Endothelial cell of umbilical vein (primary cell): Measurements from ENCODE around the gene LSMEM2. TPM values are rescaled to one million over a fixed set of nuclear protein-coding genes. Genes with fewer than 3 reads are reported as not detected.

Experiments used
- Bru-seq: library from RNA; stranded (reverse); fragments of 400-500 nt; gene quantifications from one replicate; lab custom pipeline; 2021; lab: Mats Ljungman, UMichigan
- BruChase-seq, 2 experiments: library from RNA; stranded (reverse); fragments of 400-500 nt; gene quantifications; one replicate each; lab custom pipeline; 2021; lab: Mats Ljungman, UMichigan
- BruUV-seq: library from RNA; stranded (reverse); fragments of 400-500 nt; replicated peaks from 2 replicates; lab custom pipeline; 2021; lab: Mats Ljungman, UMichigan
- CTCF ChIA-PET: fragments of 300-600, 350-600 bp; sonication (Branson Sonifier 250); formaldehyde crosslinking; loops from one replicate; lab custom pipeline; 2021; ENCODE audit warnings: antibody characterized with exemption, inconsistent platforms; lab: Charles Lee
- POLR2A ChIA-PET: fragments of 300-600, 350-600 bp; sonication (Branson Sonifier 250); formaldehyde crosslinking; loops from one replicate; lab custom pipeline; 2021; ENCODE audit warnings: antibody characterized with exemption, inconsistent platforms; lab: Charles Lee
- DNase-seq: peaks from one replicate; pipeline ENCODE4 v3.0.0-alpha.2; 2011; ENCODE audit warnings: low read depth, low spot score
- FAIRE-seq: peaks from 2 replicates; lab custom pipeline; 2011; peaks lifted over from hg19 to GRCh38; lab: Jason Lieb, UNC
- H2AFZ ChIP-seq: 2 replicates; pipeline ENCODE4 v1.6.0; 2012; ENCODE audit warnings: low read depth, low read length, control low read depth, inconsistent platforms
- H3K27ac ChIP-seq: 2 replicates; pipeline ENCODE4 v1.5.1; 2011; ENCODE audit warnings: low read depth, mild to moderate bottlenecking, control low read depth, low read length, moderate library complexity; ENCODE audit not compliant: insufficient read depth
- H3K27me3 ChIP-seq, 2 experiments: 2 replicates each; pipeline versions ENCODE4 v1.6.0 to v1.6.1; 2011; ENCODE audit warnings: low read length in 2 of 2, mixed read lengths in 1 of 2; ENCODE audit not compliant: control insufficient read depth in 2 of 2, insufficient read depth in 2 of 2
- H3K36me3 ChIP-seq, 2 experiments: 2 replicates in 1 of 2; 3 replicates in 1 of 2; pipeline ENCODE4 v1.5.1; 2011; ENCODE audit warnings: low read length in 2 of 2, mild to moderate bottlenecking in 1 of 2, moderate library complexity in 1 of 2; ENCODE audit not compliant: control insufficient read depth in 2 of 2, insufficient read depth in 2 of 2; ENCODE audit errors: extremely low read depth in 1 of 2
- H3K4me1 ChIP-seq: 3 replicates; pipeline ENCODE4 v1.5.1; 2011; ENCODE audit warnings: mild to moderate bottlenecking, low read length; ENCODE audit not compliant: control insufficient read depth, insufficient read depth; ENCODE audit errors: extremely low read depth
- H3K4me2 ChIP-seq: 2 replicates; pipeline ENCODE4 v1.6.1; 2011; ENCODE audit warnings: low read length, control low read depth, mixed read lengths; ENCODE audit not compliant: insufficient read depth
- H3K4me3 ChIP-seq, 3 experiments: fragments of 200-600 bp in 1 of 3; sonication (generic), shearing (Covaris generic) in 1 of 3; replicated peaks in 1 of 3; 2 replicates each; pipeline ENCODE4 v1.5.1; 2011 to 2016; ENCODE audit warnings: control low read depth in 3 of 3, low read length in 3 of 3, mild to moderate bottlenecking in 2 of 3, inconsistent platforms in 1 of 3, low read depth in 1 of 3, moderate library complexity in 1 of 3; ENCODE audit not compliant: insufficient read depth in 1 of 3
- H3K79me2 ChIP-seq: 2 replicates; pipeline ENCODE4 v1.6.0; 2012; ENCODE audit warnings: low read length, inconsistent platforms; ENCODE audit not compliant: control insufficient read depth, insufficient read depth
- H3K9ac ChIP-seq: replicated peaks from 2 replicates; pipeline ENCODE3; 2011; ENCODE audit warnings: low read length, control low read depth; ENCODE audit not compliant: insufficient read depth; ENCODE audit errors: extremely low read depth
- H3K9me1 ChIP-seq: replicated peaks from 3 replicates; pipeline ENCODE4 v1.6.0; 2011; ENCODE audit warnings: mild to moderate bottlenecking, low read length; ENCODE audit not compliant: control insufficient read depth, insufficient read depth; ENCODE audit errors: extremely low read depth
- H3K9me3 ChIP-seq: replicated peaks from 2 replicates; pipeline ENCODE4 v1.5.1; 2012; ENCODE audit warnings: low read length, inconsistent platforms; ENCODE audit not compliant: control insufficient read depth, insufficient read depth
- H4K20me1 ChIP-seq: replicated peaks from 2 replicates; pipeline ENCODE3; 2011; ENCODE audit warnings: mild to moderate bottlenecking, low read length; ENCODE audit not compliant: control insufficient read depth, insufficient read depth; ENCODE audit errors: extremely low read depth
- CTCF ChIP-seq, 2 donors: IDR thresholded peaks; 1 replicate in 1 of 2; 2 replicates in 1 of 2; pipeline ENCODE4 v1.5.1; 2011; ENCODE audit warnings: low read length in 2 of 2, mild to moderate bottlenecking in 2 of 2, moderate library complexity in 2 of 2, control low read depth in 1 of 2, inconsistent platforms in 1 of 2, low read depth in 1 of 2; ENCODE audit not compliant: insufficient read depth in 1 of 2; ENCODE audit errors: extremely low read depth in 1 of 2
- EZH2 ChIP-seq: IDR thresholded peaks from 2 replicates; pipeline ENCODE4 v1.6.1; 2012; ENCODE audit warnings: borderline replicate concordance, low read depth, mild to moderate bottlenecking, moderate library complexity, low read length, inconsistent platforms; ENCODE audit not compliant: severe bottlenecking
- FOS ChIP-seq: IDR thresholded peaks from 2 replicates; pipeline ENCODE4 v1.6.1; 2011; ENCODE audit warnings: mild to moderate bottlenecking, low read length, moderate library complexity, borderline replicate concordance; ENCODE audit not compliant: insufficient read depth
- GATA2 ChIP-seq: IDR thresholded peaks from 2 replicates; pipeline ENCODE4 v1.7.0; 2011; ENCODE audit warnings: low read depth, mild to moderate bottlenecking, moderate library complexity, mixed read lengths, low read length; ENCODE audit not compliant: insufficient read length, insufficient read depth
- JUN ChIP-seq: IDR thresholded peaks from 2 replicates; pipeline ENCODE4 v1.6.1; 2011; ENCODE audit warnings: borderline replicate concordance, low read depth; ENCODE audit not compliant: insufficient read length, insufficient read depth
- MAX ChIP-seq: IDR thresholded peaks from 2 replicates; pipeline ENCODE4 v1.6.1; 2011; ENCODE audit not compliant: insufficient read depth, insufficient read length
- MYC ChIP-seq: IDR thresholded peaks from one replicate; pipeline ENCODE4 v1.6.1; 2011; ENCODE audit warnings: mild to moderate bottlenecking, low read depth, low read length
- POLR2A ChIP-seq: IDR thresholded peaks from 2 replicates; pipeline ENCODE4 v1.6.1; 2012; ENCODE audit warnings: low read depth, mild to moderate bottlenecking, control low read depth, low read length
- POLR2AphosphoS5 ChIP-seq: IDR thresholded peaks from 2 replicates; pipeline ENCODE4 v1.6.1; 2012; ENCODE audit warnings: low read depth, mild to moderate bottlenecking, control low read depth, low read length, moderate library complexity; ENCODE audit not compliant: insufficient read depth
- dilution Hi-C: fragments of 300-500 bp; cut with MboI; formaldehyde crosslinking; loops from one replicate; pipeline ENCODE4 v1.15.0; 2019; ENCODE audit warnings: low sequenced_read_pairs; ENCODE audit not compliant: extremely low pct_ligation_motif_present
- intact Hi-C: fragments of 100-400 bp; cut with micrococcal nuclease; formaldehyde crosslinking; loops from one replicate; pipeline ENCODE4 v1.10.0; 2022
- long read RNA-seq: library from polyadenylated mRNA; stranded (forward); transcript quantifications from one replicate; pipeline ENCODE4 v2.0.0, GENCODE V29; 2021
- polyA minus RNA-seq, 3 experiments: library from RNA; depleted of rRNA, polyadenylated mRNA; stranded (reverse); fragments of >200 nt; gene quantifications; 1 replicate in 1 of 3; 2 replicates in 2 of 3; pipeline ENCODE4 v1.2.3, GENCODE V29; 2011
- polyA plus RNA-seq, 4 experiments: library from polyadenylated mRNA; depleted of rRNA in 3 of 4; stranded (reverse) in 3 of 4; unstranded in 1 of 4; fragments of >200 nt; gene quantifications; 2 replicates each; pipeline versions ENCODE4 v1.2.1 to v1.2.3, GENCODE V29; 2011 to 2012; ENCODE audit warnings: missing spikeins in 1 of 4
- total RNA-seq: library from RNA; stranded (reverse); gene quantifications from 2 replicates; pipeline ENCODE4 v1.2.3, GENCODE V29; 2021

LSMEM2 gene
- total RNA-seq = not detected in 2 replicates
- not detected in 2 replicates for polyA plus RNA-seq
- not detected in 2 replicates for polyA plus RNA-seq (2011; cell fraction: cytosol; rRNA removed)
- polyA plus RNA-seq (2011; cell fraction: nucleus; rRNA removed) = not detected in 2 replicates
- polyA plus RNA-seq (2012) = not detected in 2 replicates
- not detected in 2 replicates for polyA minus RNA-seq
- not detected for polyA minus RNA-seq (2011; cell fraction: cytosol; rRNA and poly(A)+ RNA removed)
- not detected in 2 replicates for polyA minus RNA-seq (2011; cell fraction: nucleus; rRNA and poly(A)+ RNA removed)
- Bru-seq, nascent RNA = not detected
- percentile 39 among the genes with signal in this experiment for BruChase-seq, experiment 1, labeled RNA remaining after a 6-hour chase
- BruChase-seq, experiment 2, labeled RNA remaining after a 2-hour chase = not detected
- long read RNA-seq, partial matches to known transcripts = 0 of 2 reads
- long read RNA-seq, other reads (novel, unspliced or antisense) = 2 of 2 reads

GRCh38 chr3:50278880-50279224 lies at the start of gene LSMEM2:
LSMEM2 (plus strand) TSS chr3:50279087; CDS start chr3:50279114, 27 bp downstream.
- DNase-seq = no peak
- Histone ChIP-seq H3K9me1 (no peaks in the 10 kb centered on the region), H3K79me2 (no peaks in the 10 kb centered on the region), H3K4me2 (no peak within 1 kb of the TSS), H3K4me3 (no peak within 1 kb of the TSS), H2AFZ (no peak within 1 kb of the TSS), H3K27ac (no peak within 1 kb of the TSS), H3K27me3 (peaks cover 18 to 21% of the 10 kb centered on the region in 2 experiments), H3K9me3 (no peaks in the 10 kb centered on the region), H3K36me3 (no peaks in the 10 kb centered on the region), H4K20me1 (no peaks in the 10 kb centered on the region), H3K9ac (no peak within 1 kb of the TSS), H3K4me1 (no peaks in the 10 kb centered on the region)
- intact Hi-C loops (no loop called here), dilution Hi-C loops (no loop called here)
- BruUV-seq = no TSS peak
- POLR2A ChIA-PET = no interaction called here
- FAIRE-seq = no peak
- TF ChIP-seq JUN (no peak), POLR2A (no peak), MAX (no peak), CTCF (IDR thresholded peaks at IDR 0.05; ENCODE audit: extremely low read depth in 1 of 2, insufficient read depth in 1 of 2, low read depth in 1 of 2, low read length in 2 of 2) (no peak), POLR2AphosphoS5 (no peak), FOS (no peak), GATA2 (no peak), MYC (no peak), EZH2 (no peak)
- CTCF ChIA-PET = interaction anchor here (1.4 to 2.2 kb wide), 6 partner anchors 13 to 85 kb away, joined by 4 to 9 read pairs (median 6); partner anchors contain the start of genes GNAI2 and IFRD2
